HEK293T (cell line): ENCODE measurements around the gene CCDC136.

Source experiments
- BHLHE40 ChIP-seq: fragments of 450-650 bp; IDR thresholded peaks from 2 replicates; pipeline ENCODE4 v1.6.1; 2016; ENCODE audit warnings: mild to moderate bottlenecking, moderate library complexity, borderline replicate concordance
- ELF4 ChIP-seq: fragments of 450-650 bp; IDR thresholded peaks from 2 replicates; pipeline ENCODE4 v1.6.1; 2017; ENCODE audit warnings: antibody characterized with exemption
- FOXM1 ChIP-seq: fragments of 450-650 bp; IDR thresholded peaks from 2 replicates; pipeline ENCODE4 v1.6.1; 2017; ENCODE audit warnings: mild to moderate bottlenecking, borderline replicate concordance
- SP1 ChIP-seq: fragments of 450-650 bp; IDR thresholded peaks from 2 replicates; pipeline ENCODE4 v1.6.1; 2017
- ZNF384 ChIP-seq: fragments of 450-650 bp; IDR thresholded peaks from 2 replicates; pipeline ENCODE4 v1.6.1; 2016

DNA sequence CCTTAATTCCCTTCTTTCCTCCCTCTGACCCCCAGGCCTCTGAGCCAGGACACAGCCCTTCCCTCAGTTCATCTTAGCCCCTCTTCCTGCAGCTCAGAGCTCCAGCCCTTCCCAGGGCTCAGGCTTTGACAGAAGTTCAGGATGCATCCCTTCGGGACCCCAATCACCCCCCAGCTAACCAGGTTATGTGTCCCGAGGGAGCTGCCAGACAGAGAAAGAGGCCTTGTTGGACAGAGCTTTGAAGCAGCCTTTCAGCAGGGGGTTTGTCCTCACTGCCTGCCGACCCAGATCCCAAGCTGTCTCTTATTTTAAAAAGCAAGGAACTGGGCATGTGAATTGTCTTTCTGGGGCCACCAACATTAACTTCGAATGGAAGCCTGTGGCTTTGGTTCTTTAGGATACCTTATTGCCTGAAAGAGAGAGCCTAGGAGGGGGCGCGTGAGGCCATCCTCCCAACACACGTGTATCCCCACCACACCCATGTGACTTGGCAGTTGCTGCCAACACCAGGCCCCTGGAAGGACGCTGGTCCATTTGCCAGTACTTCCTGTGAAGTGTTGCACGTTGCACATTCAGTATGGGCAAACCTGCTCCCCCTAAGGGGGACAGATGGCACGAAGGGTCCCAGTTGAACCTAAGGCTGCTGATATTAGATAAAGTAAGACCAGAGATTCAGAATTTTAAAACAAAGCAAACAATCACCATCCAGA is 858 bp downstream of the CCDC136 start:
- TF ChIP-seq SP1 (no peak), ZNF384 (no peak), ELF4 (no peak), FOXM1 (no peak), BHLHE40 (no peak)
